ENCODE data around the gene BNIPL.

BNIPL gene

GRCh38 chr1:151011154-151011850 is 25.1 kb upstream of the BNIPL start:
- no peak for DNase-seq

GRCh38 chr1:151012684-151013471 is 23.5 kb upstream of the BNIPL start:
- DNase-seq, result no peak

- no peak for DNase-seq
Measured at GRCh38 chr1:151013518-151013917, 22.9 kb upstream of the BNIPL start.

GRCh38 chr1:151024540-151025146 is 11.7 kb upstream of the BNIPL start:
- peak; percentile 64 for DNase-seq

GRCh38 chr1:151026460-151026859 is 9.9 kb upstream of the BNIPL start:
- DNase-seq, result no peak

- no peak for DNase-seq
Measured at GRCh38 chr1:151032164-151032563, 4.2 kb upstream of the BNIPL start.

- no peak for DNase-seq
Measured at GRCh38 chr1:151035167-151035566, 1.2 kb upstream of the BNIPL start.

- no peak for DNase-seq
Measured at GRCh38 chr1:151037032-151037431, 646 bp downstream of the BNIPL start.

GRCh38 chr1:151039521-151039920 is 3.1 kb downstream of the BNIPL start:
- no peak for DNase-seq

GRCh38 chr1:151043163-151043562 is 6.8 kb downstream of the BNIPL start:
- no peak for DNase-seq

GRCh38 chr1:151047591-151047924 is 11.2 kb downstream of the BNIPL start, which contains the start of gene C1orf56:
C1orf56 (plus strand) TSS chr1:151047751; CDS start chr1:151047848, 97 bp downstream.
- DNase-seq, result peak; percentile 90

- DNase-seq, result peak; percentile 90
Measured at GRCh38 chr1:151047925-151048644, 11.7 kb downstream of the BNIPL start.

- no peak for DNase-seq
Measured at GRCh38 chr1:151048645-151049032, 12.3 kb downstream of the BNIPL start.

- DNase-seq, result no peak
Measured at GRCh38 chr1:151049458-151049857, 13.1 kb downstream of the BNIPL start.

- no peak for DNase-seq
Measured at GRCh38 chr1:151050051-151050688, 13.8 kb downstream of the BNIPL start.

- DNase-seq, result no peak
Measured at GRCh38 chr1:151051356-151052009, 15.1 kb downstream of the BNIPL start.

GRCh38 chr1:151054971-151055547 is 18.7 kb downstream of the BNIPL start:
- DNase-seq, result no peak

GRCh38 chr1:151055581-151055980 is 19.2 kb downstream of the BNIPL start:
- no peak for DNase-seq

GRCh38 chr1:151056149-151056548 is 19.8 kb downstream of the BNIPL start:
- no peak for DNase-seq

- peak; percentile 77 for DNase-seq
Measured at GRCh38 chr1:151058692-151059091, 22.3 kb downstream of the BNIPL start.

- DNase-seq, result peak; percentile 94
Measured at GRCh38 chr1:151059109-151060006, 23.0 kb downstream of the BNIPL start, which contains the start of gene CDC42SE1. CDC42SE1 (minus strand) TSS chr1:151059622; CDS start chr1:151055730, 3,892 bp downstream.

Measured in retina (tissue), 1 donor.